GM18951 (cell line): Measurements from ENCODE around the gene RS1.

ENCODE experiments used
- POLR2A ChIP-seq: IDR thresholded peaks from 4 replicates; pipeline ENCODE4 v1.6.1; 2011; ENCODE audit warnings: mild to moderate bottlenecking; ENCODE audit not compliant: insufficient read length, insufficient read depth; ENCODE audit errors: extremely low read depth
- in situ Hi-C: fragments of 300-500 bp; cut with MboI; formaldehyde crosslinking; loops from one replicate; pipeline ENCODE4 v1.12.0; 2022; ENCODE audit warnings: low sequenced_read_pairs, mixed read lengths, inconsistent platforms; ENCODE audit not compliant: unreplicated experiment

Gene RS1

DNA sequence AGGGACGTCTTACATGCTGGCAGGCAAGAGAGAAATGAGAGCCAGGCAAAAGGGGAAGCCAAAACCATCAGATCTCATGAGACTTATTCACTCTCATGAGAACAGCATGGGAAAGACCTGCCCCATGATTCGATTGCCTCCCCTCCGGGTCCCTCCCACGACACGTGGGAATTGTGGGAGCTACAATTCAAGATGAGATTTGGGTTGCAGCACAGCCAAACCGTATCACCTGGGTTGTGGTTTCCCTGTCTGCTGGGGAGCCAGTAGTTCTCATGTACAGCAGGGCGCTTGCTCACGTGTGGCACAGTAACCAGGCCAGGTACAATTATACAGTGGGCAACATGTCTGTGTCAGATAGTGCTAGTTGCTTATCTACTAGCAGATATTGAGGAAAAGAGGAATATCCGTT is 11.1 kb upstream of the RS1 start:
- in situ Hi-C loops = no loop called here
- no peak for TF ChIP-seq POLR2A

DNA sequence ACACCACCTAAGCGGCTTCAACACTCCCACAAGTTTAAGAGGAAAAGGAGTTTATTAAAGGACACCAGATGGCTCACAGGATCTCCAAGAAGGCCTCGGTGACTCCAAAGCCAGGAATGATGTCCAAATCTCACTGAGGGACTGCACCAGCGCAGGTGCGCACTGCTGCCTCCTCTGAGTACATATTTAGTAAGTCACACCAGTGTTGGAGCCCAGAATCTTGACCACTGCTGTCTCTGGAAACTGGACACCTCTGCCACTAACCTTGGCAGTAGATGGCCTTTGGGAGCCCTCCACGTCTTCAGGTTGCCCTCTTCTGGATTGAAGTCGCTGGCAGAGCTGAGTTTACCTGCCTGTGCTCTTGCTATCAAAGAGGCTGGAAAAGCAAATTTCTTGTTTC is 10.1 kb upstream of the RS1 start:
- in situ Hi-C loops = no loop called here
- TF ChIP-seq POLR2A = no peak

DNA sequence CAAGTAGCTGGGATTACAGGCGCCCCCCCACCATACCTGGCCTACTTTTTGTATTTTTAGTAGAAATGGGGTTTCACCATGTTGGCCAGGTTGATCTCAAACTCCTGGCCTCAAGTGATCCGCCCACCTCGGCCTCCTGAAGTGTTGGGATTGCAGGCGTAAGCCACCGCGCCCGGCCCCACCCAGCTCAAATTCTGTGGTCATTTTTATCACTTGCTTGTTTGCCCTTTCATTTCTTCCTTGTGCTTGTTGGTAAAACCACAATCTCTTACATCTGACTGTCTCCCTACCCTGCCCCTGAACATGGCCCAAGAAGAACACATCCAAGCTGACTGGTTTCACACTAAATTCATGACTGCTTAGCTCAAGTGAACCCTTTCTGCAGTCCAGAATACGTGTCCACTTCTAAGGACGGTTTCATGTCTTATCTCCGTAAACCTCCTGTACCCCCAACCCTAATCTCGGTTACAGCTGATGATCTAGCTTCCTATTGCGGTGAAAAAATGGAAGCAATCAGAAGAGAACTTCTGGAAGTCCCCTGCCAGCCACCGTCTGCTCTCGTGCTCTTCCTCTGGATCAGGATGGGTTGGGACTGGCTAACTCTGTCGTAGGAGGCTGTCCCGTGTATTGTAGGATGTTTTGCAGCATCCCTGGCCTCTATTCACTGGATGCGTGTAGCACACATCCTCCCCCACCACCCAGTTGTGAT is 5.4 kb upstream of the RS1 start:
- in situ Hi-C loops = no loop called here
- no peak for TF ChIP-seq POLR2A

DNA sequence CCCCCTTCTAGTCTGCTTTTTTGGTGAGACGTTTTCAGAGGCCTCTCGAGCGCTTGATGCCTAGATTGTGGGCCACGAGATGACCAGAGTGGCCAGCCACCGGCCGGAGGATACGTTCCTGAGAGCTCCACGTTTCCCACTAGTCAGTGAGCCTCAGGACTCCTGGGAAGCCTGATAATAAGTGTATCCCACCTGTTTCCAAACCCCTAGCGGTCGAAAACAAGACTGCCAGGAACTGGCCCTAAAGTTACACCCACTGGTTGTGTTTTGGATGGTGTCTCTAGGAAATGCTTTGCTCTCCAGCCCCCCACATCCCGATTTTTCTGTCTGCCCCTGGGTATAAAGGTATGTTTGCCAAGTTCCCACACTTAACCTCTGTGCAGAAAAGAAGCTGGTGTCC is 4.6 kb upstream of the RS1 start:
- no peak for TF ChIP-seq POLR2A
- in situ Hi-C loops = no loop called here

DNA sequence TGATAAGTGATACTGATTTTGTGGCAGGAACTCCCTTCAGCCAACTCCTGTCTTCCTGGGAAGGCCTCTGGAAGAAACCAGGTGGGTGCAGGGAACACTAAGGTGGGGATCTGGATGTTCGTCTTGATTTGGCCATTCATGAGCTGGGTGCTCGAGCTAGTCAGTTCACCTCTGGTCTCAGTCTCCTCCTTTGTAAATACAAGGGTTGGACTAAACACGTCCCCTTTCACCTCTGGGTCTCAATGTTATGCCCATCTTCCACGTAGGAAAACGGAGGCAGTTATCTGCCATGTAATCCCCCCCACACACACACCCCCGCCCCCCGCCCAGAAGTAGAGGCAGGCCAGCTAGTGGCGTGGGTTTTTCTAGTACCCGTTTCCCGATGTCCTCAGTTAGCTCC is 4.1 kb upstream of the RS1 start:
- in situ Hi-C loops = no loop called here
- no peak for TF ChIP-seq POLR2A

DNA sequence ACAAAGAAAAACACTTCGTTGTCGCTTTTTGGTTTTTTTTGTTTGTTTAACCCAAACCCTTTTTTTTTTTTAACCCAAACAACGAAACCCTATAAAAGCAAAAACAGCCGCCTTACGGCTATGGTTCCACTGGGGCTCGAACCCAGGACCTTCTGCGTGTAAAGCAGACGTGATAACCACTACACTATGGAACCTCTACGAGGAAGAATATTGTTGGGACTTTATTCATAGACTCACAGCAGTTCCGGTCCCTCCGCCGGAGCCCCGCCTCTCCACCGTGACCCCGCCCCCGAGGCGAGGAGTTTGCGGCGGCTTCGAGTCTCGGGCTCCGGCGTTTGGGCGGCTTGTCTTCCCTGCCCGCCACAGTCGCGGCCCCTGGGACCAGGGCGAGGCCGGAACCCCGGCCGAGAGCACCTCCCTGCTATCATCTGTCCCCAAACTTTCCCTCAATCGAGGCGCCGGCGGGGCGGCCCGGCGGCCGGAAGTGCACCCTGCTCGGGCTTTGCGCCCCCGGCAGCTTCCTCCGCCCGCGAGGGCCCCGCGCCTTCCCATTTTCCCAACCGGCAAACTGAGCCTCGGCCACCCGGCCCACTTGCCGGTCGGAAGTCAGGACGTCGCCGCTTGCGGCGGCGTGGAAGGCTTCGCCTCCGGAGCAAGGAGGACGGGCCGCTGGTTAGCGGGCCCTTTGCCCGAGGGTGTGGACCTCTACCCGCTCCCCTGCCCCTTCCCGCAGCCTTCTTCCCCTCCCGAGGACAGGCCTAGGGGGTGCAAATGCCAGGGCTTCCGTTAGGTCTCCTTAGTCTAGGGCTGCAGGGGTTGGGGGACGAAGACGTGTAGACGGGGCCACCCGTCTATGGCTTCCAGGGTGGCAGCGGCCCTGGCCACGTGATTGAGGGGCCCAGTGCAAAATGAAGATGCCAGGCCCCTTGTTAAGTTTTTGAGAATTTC is 3.2 kb upstream of the RS1 start:
- peak; percentile 50 for TF ChIP-seq POLR2A
- in situ Hi-C loops = no loop called here

DNA sequence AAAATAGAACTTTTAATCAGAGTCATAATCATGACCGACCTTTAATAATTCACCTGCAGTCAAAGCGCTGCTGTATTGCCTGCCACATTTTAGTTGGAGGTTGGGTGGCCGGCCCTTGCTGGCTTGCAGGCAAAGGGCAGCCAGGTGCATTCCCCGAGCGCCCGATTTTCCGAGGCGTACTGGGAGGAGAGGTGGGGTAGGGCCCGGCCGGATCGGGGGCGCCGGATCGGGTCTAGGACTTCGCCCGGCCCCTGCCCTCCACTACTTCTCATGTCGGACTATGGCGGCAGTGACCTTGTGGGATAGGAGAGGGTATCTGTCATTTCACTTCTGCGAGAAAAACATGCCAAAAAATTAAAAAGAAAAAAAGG is 2.5 kb upstream of the RS1 start:
- in situ Hi-C loops = no loop called here
- TF ChIP-seq POLR2A = no peak

DNA sequence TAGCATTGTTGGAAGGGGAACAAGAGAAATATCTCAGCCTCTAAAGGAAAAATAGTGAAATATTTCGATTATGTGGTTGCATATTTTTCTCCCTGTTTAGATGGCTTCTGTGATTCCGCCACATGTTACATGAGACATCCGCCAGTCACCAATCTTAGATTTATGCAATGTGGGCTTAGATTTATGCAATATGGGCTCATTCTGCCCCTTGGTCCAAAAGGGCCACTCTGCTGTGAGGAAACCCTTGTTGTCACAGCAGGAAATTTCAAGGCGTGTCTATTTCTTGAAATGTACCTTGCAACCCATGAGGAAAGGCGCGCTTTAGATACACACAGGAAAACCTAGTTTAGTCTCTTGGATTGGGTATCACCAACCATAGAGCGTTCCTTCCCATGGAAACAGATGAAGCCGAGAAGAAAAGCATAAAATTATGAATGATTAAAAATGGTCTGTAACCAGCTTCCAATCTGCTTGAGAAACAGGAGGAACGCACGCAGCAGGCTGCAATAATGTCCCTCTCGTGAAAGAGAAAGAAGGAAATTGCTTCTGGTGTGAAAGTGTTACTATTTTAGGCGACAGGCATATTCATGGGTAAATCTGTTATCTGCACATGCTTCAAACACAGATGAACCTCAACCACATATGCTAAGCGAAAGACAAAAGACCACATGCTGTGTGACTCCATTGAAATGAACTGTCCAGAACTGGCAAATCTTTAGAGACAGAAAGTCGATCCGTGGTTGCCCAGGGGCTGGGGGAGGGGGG is 3.7 kb downstream of the RS1 start:
- in situ Hi-C loops = no loop called here
- no peak for TF ChIP-seq POLR2A

DNA sequence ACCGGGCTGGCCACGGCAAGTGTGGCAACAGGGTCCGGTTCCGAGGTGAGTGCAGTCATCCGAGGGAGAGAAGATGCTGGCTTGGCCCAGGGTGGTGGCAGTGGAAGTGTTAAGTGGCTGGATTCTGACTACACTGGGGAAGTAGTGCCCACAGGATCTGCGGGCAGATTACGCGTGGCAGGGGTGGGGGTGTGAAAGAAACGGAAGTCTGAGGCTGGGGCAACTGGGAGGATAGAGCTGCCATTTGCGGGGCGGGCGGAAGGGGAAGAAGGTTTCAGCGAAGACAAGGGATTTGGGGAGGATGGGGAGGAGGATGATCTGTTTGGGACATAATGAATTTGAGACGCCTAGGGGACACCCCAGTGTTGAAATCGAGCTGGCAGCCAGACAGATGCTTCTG is 5.3 kb downstream of the RS1 start:
- in situ Hi-C loops = no loop called here
- no peak for TF ChIP-seq POLR2A

DNA sequence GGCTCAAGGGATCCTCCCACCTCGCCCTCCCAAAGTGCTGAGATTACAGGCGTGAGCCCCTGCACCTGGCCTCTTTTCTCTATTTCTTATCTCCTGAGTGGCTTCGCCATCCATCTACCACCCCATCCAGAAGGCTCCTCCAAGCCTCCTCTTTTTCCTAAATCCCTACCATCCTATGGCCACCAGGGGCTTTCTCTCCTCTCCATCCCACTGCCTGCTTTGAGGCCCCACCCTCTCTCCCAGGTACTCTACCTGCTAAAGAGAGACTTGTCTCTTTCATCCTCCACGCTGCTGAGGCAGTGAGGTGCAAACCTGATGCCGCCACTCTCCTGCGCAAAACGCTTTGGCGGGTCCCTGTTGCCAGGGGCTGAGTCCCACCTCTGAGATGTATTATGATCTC is 7.0 kb downstream of the RS1 start:
- in situ Hi-C loops = no loop called here
- no peak for TF ChIP-seq POLR2A

DNA sequence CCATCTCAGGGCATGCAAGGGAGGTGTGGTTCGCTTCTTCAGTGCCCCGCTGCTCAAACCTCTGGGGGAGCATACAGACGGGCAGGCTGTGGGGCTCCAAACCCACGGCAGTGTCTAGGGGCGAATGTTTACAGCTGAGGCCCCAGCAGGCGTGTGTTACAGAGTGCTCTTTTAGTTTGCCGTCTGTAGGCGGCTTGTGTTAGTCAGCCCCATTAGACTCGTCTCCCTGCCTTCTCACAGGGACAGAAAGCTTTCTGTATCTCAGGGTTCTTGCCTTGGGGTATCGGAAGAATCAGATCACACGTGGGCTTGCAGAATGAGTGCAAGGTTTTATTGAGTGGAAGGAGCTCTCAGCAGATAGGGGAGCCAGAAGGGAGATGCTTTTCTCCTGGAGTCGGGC is 10.6 kb downstream of the RS1 start:
- in situ Hi-C loops = no loop called here

DNA sequence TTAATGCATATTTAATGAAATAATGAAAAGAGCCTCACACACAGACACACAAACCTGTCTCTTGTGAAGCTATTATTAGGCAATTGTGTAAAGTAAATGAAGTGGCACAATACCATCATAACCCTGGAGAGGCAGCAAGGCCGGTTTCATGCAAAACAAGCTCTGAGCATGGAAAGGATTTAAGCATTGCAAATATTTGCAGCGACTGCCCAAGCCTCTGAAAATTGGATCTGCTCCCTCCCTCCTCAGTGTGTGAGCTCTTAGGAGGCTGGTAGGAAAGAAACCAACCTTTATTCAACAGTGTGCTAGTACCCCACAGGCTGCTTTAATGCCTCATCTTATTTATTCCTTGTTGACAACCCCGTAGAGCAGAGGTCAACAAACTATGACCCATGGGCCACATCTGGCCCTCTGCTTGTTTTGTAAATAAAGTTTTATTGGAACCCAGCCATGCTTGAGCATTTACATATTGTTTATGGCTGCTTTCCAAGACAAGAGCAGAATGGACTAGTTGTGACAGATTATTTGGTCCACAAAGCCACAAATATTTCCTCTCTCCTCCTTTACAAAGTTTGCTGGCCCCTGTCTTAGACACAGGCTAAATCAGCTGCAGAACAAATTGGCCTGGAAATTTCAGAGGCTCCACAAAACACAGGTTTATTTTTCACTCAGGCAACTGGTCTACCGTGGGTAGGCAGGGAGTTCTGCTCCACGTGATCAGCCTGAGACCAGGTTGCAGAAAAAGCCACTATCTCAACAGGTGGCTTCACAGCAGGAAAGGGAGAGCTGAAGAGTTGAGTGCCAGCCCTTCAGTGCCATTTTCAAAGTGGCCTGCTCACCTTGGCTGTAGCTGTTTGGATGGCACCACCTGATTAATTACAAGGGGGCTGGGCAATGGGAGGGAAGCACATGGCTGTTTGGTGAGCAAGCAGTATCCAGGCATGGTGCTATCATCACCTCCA is 16.8 kb downstream of the RS1 start:
- in situ Hi-C loops = no loop called here
- TF ChIP-seq POLR2A = no peak

More for the DNA sequence above, 10.6 kb downstream of the RS1 start:
- no peak for TF ChIP-seq POLR2A
